Measurements from ENCODE around the gene CHST11.

Gene CHST11

GRCh38 chr12:104632724-104633201 lies 176.0 kb downstream of the CHST11 start:
- DNase-seq (ENCODE audit: low spot score): no peak

- no peak for DNase-seq (ENCODE audit: low spot score)
Measured at GRCh38 chr12:104634044-104634443, 177.3 kb downstream of the CHST11 start.

DNA sequence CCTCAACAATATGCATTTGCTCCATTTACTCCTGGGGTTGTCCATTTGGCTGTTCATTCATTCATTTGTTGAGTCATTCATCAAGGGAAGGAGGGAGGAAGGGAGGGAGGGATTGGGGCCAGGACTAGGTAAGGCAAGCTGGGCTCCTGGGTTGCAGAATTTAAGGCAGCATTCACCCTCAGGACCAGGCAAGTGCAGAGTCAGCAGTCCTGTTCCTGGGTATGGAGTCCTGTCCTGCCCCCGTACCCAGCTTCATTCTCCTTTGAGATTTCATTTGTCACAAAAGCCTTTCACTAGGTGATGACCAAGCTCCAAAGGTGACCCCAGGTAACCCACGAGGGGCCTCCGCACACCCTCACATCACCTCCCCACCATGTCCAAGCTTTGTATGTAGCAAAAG lies 178.1 kb downstream of the CHST11 start:
- DNase-seq (ENCODE audit: low spot score): no peak

DNA sequence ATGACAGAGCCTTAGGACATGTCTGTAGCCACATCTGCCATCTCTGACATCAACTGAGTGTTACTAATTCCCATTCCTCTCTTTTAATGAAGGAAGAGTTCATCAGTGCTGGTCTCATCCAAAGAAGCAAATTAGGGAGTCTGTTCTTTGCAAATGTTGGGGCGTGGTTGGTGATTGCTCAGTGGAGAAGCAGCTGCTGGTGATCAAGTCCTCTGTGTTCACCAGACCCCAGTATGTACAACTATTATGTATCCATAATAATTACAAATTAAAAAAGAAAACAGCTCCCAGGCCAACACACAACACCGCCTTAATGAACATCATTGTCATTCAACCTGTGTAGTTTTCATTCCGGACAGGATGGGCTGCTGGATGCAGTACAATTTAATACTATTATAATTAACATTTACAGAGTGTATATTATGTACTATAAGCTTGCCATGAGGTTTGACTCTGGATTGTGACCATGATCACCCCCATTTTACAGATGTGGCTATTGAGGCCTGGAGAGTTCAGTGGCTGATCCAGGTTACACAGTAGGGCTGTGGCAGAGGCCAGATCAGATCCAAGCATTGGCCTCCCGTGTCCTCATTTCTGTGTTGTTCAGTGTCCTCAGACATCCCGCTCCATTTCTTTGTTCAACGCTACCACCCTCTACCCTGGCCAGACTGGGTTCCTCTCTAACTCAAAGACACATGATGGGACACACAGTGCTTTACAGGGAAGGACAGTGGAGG lies 179.0 kb downstream of the CHST11 start:
- no peak for DNase-seq (ENCODE audit: low spot score)

- DNase-seq (ENCODE audit: low spot score): no peak
Measured at GRCh38 chr12:104636496-104636895, 179.7 kb downstream of the CHST11 start.

DNA sequence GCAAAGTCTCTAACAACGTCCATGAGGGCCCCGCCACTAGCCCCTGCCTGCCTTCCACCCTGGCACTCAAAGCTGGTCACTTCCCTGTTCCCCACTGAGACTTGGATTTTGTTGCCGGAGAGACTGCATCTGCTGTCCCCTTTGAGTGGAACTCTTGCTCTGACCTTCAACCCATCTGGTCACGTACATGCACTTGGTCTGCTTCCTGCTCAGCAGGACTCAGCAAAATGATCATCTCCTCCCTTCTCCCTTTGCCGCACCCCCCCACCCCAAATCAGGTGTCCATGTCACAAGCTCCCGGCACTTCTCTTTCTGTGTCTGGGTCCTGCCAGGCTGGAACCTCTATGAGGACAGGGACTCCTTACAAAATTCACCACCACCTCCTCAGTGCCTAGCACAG lies 180.9 kb downstream of the CHST11 start:
- no peak for DNase-seq (ENCODE audit: low spot score)

GRCh38 chr12:104638218-104638850 lies 181.6 kb downstream of the CHST11 start:
- DNase-seq (ENCODE audit: low spot score): no peak

- DNase-seq (ENCODE audit: low spot score): no peak
Measured at GRCh38 chr12:104638851-104639240, 182.1 kb downstream of the CHST11 start.

- DNase-seq (ENCODE audit: low spot score): no peak
Measured at GRCh38 chr12:104640956-104641355, 184.2 kb downstream of the CHST11 start.

DNA sequence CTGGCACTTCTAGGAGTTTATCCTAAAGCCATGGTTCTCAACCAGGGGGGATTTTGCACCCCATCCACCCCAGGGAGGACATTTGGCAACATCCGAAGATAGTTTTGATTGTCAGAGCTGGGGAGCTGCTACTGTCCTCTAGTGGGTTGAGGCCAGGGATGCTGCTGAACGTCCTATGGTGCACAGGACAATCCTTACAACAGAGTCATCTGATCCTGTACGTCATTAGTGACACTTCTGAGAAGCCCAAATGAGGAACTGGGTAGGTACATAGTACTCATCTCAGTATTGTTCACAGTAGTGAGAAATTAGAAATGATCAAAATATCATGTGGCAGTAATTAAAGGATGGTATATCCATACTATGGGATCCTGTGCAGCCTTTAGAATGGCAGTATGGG lies 185.1 kb downstream of the CHST11 start:
- DNase-seq (ENCODE audit: low spot score): no peak

DNA sequence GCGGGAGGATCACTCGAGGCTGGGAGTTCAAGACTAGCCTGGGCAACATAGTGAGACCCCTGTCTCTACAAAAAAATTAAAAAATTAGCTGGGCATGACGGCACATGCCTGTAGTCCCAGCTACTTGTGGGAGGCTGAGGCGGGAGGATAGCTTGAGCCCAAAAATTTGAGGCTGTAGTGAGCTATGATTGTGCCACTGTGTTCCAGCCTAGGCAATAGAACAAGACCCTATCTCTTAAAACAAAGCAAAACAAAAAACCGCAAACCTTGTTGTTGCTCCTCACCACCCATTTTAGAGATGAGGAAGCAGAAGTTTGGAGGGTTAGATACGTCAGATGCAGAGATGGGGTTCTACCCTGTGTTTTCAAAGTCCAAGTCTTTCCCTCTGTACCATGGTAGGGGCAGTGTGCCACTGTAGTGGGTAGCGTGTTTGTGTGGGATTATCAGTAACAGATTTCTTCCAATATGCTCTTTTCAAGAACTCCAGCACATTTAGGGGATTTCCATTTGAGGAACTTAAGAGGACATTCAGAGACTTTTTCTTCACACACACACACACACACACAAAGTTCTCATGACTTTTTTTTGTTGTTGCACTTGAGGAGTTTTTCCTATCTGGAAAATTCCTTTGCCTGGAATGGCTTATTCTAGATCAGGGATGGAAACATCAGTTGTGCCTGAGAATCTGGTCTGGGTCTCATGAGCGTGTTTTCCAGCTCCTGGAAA lies 186.5 kb downstream of the CHST11 start:
- no peak for DNase-seq (ENCODE audit: low spot score)

- no peak for DNase-seq (ENCODE audit: low spot score)
Measured at GRCh38 chr12:104643819-104644669, 187.3 kb downstream of the CHST11 start.

- DNase-seq (ENCODE audit: low spot score): no peak
Measured at GRCh38 chr12:104648756-104649155, 192.0 kb downstream of the CHST11 start.

DNA sequence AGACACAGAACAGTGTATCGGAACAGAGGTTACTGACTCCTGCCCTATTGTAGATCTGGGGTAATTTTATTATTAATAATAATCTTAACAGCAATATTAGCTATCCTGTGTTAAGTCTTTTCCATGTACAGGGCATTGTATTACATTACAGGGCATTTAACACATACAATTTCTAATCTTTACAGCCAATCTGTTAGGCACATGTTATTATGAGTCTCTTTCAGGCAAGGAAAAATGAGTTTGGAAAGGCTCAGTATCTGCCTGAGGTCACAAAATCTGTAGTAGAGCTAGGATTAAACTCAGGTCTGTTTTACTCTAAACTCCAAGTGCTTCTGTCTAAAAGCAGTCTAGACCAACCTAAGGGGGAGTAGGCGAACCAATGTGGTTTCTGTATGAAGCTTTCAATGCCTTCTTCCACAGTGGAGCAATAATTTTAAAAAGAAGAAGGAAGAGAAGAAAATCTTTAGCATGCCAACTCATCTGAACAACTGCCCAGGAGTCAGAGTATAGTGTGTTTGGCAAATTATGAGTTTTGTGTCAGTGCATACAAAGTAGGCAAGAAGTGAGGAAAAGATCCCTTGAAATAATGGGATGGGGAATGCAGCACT lies 192.6 kb downstream of the CHST11 start:
- no peak for DNase-seq (ENCODE audit: low spot score)

- DNase-seq (ENCODE audit: low spot score): no peak
Measured at GRCh38 chr12:104649921-104650320, 193.2 kb downstream of the CHST11 start.

DNA sequence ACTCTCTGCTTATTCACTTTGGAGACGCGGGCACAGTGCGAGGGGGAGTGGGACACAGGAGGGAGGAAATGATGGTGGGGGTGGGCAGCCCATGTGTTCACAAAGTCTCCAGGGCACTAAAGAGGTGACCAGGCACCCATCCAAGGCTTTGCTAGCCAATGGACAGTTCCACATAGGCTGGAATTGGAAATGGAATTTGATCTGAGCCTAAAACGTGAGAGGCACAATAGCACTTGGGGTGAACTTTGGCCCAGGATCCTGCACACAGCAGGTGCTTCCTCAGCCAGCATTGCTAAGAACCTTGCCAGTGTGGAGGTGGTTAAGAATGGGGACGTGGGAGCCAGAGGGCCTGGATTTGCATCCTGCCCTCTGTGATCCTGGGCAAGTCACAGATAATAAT lies 193.8 kb downstream of the CHST11 start:
- no peak for DNase-seq (ENCODE audit: low spot score)

GRCh38 chr12:104651811-104652210 lies 195.1 kb downstream of the CHST11 start:
- DNase-seq (ENCODE audit: low spot score): no peak

- no peak for DNase-seq (ENCODE audit: low spot score)
Measured at GRCh38 chr12:104652358-104652757, 195.6 kb downstream of the CHST11 start.

DNA sequence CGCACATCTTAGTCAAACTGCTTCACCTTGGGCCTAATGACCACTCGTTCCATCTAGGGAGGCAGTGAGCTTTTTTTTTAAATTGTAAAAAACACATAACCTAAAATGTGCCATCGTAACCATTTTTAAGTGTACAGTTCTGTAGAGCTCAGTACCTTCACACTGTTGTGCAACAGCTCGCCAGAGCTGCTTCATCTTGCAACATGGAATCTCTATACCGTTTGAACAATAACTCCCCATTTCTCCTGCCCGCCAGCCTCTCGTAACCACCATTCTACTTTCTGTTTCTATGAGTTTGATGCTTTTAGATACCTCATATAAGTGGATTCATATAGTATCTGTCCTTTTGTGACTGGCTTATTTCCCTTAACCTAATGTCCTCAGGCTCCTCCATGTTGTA lies 196.2 kb downstream of the CHST11 start:
- no peak for DNase-seq (ENCODE audit: low spot score)

GRCh38 chr12:104653730-104654664 lies 197.2 kb downstream of the CHST11 start:
- DNase-seq (ENCODE audit: low spot score): peak; percentile 46
